ENCODE measurements around the gene LIX1. TPM values are rescaled to one million over a fixed set of nuclear protein-coding genes. Genes with fewer than 3 reads are reported as not detected.

The LIX1 gene
- total RNA-seq, 1 donor from 2014 or later: 1.2 TPM

DNA sequence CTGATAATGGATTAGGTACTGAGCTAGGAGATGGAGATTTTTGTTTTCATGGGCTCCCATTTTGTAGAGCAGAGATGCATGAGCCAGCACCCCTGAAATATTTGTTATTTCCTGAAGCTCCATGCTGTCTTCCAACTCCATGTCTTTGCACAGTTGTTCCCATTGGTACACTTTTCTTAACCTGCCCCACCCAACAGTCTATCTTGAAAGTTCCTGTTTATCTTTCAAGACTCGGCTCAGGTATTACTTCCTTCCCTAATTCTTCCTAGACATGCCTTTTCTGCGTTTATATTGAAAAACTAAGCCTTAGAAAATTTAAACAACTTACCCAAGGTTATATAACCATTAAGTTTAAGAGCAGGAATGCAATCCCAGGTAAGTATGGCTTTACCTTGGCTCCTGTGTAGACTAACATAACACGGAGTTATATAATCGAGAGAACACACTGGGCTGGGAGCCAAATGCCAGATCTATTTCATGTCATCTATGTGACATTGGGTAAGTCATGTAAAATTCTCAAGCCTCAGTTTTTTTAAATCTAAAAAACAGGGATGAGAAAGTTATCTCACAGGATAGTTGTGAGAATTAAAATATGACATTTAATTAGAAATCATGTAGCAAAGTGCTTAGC, 67.4 kb downstream of the LIX1 start:
- DNase-seq (ENCODE audit: low read depth): no peak

DNA sequence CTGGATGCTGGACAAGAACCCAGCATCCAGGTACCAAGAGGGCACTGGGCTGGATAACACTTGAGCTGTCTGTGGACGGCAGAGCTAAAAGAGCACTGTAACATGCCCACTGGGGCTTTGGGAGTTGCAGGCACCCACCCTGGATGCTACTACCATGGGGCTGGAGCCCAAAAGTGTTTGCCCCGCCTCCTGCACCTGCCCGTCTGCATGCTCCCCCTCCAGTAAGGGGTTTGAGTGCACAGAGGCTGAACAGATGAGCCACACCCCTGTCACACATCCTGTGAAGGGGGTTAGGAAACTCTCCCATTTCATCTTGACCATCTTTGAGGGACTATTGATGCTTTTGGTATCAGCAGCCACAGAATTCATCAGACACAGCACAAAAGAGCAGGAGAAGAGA, 69.0 kb downstream of the LIX1 start:
- DNase-seq (ENCODE audit: low read depth): no peak

DNA sequence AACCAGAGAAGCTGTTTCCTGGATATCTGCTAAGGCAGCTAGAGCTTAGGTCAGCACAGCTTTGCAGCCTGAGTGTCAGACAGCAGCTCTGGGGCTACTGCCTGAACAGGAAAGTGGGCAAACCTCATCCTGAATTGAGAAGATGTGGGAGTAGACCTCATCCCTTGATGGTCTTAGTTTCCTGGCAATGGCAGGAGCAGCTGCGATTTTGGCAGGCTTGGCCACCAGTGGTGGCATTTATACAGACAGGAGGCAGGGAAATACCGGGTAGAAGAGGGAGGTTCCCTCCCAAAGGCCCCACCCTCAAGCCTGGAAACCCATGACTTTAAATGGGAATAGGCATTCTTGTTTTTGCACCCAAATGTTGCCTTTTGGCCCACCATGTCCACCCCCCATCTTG, 69.7 kb downstream of the LIX1 start:
- DNase-seq (ENCODE audit: low read depth): no peak

DNA sequence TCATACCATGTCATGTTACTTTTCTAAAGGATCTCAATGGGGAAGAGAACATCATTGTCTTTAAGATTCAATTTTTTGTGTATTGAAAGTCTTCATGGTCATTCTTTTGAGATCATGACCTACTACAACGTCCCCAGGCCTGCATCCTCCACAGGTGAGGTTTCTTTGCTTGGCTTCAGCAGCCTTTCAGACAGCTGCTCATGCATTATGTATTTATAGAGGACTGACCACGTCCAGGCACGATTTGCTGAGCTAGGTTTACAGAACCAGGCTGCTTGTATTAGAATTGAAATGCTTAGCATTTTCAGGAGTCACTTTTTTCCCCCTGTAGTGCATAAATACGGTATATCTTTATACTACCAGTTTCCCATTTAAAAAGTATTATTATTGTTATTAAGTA, 70.4 kb downstream of the LIX1 start:
- DNase-seq (ENCODE audit: low read depth): no peak

DNA sequence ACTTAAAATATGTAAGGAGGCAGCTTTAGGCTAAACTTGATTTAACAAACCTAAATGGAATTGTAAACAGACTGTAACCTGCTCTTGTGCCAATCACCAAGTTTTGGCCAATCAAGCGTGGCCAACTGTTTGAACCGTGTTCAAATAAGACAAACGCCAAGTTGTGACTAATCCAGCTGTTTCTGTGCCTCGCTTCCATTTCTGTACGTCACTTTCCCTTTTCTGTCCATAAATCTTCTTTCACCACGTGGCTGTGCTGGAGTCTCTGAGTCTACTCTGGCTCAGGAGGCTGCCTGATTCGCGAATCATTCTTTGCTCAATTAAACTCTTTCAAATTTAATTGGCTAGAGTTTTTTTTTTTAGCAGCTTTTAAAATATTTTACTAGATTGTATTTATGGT, 71.3 kb downstream of the LIX1 start:
- DNase-seq (ENCODE audit: low read depth): peak; percentile 95

DNA sequence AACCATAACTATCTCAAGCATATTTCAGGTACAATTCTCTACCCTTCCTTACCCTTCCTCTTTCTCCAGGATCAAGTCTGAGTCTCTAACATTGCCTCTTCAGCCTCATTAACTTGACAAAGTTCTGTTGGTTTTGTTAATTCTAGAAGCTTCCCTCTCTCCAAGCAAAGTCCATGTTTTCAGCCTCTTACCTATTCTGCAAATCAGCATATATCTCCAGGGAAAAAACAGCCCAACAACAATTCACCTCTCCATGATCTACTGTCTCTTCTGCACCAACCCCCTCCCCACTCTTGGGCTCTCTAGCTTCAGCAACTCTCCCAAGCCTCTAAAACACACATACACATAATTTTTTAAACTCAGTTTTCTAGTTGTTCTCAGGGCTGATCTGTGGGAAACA, 72.2 kb downstream of the LIX1 start:
- DNase-seq (ENCODE audit: low read depth): no peak

DNA sequence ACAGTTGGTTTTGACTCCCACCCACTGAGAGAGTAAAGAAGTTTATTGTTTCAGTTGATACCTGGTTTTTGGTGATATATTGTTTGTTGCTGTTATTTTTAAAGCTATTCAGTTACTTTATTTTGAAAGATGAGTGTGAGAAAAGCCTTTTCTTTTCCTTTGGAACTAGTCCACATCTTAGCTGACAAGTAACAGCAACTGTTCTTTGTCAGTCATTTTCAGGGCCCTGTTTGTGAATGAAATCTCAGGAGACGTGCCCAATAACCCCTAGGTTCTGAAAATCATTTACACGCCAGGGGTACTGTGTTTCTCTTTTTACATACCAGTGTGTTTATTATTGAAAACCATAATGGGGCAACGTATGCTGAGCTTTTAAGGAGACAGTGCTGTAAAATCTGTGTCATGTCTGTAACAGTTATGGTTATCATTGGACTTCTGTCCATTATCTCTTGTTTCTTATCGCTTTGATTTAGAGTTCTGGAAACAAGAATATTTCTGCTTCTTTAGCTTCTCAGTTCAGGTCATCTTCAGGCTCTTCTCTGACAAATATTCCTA, 75.0 kb downstream of the LIX1 start:
- no peak for DNase-seq (ENCODE audit: low read depth)

DNA sequence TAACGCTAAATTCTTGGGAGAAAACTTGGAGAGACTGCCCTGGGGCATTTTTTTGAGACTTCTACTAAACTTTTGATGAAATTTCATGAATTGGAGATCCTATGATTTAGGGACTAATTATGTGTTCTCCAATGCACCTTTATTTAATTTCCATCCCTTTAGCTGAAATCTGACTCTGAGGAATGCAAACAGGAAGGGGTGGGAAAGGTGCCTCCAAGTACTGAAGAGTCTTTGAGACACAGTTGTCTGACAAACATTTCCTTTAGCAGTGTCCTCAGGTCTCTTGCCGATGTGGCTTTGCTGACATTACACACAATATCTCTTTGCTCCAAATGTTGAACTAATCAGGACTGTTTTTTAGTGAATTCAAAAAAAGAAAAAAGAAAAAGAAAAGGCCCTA, 76.9 kb downstream of the LIX1 start:
- DNase-seq (ENCODE audit: low read depth): no peak

DNA sequence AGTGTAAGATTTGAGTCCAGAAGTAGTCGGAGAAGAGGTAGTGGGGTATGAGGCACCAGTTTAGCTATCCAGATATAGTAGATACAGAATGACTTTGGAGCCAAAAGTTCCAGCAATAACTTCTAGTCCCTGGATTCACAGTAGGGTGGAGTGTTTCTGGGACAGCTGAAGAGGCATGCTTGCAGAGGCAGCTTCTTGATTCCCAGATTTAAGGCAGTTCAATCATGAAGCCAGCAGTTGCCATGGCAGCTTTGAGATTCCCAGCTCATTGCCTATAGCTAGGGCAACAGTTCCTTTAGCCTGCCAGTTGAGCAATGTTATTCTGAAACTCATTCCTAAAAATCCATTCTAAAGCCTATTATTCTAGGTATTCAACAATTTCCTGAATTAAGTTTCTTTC, 79.2 kb downstream of the LIX1 start:
- DNase-seq (ENCODE audit: low read depth): no peak

DNA sequence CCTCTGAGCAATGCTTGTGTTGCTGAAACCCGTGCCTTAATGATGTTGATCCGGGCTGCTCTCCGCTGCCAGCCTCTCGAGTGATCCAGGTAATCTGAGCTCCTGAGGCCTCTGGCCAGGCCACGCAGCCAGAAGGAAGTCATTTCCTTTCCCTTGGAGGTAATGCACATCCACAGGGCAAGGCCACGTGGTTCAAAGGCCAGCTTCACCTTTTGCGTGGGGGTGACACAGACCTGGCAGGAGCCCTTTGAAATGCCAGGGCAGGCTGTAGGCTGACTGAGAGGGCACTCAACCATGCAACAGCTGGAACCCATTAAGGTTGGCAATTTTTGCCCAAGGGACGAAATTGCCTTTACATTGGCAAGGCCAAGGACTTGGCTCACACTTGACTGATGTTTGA, 80.4 kb downstream of the LIX1 start:
- peak; percentile 74 for DNase-seq (ENCODE audit: low read depth)

DNA sequence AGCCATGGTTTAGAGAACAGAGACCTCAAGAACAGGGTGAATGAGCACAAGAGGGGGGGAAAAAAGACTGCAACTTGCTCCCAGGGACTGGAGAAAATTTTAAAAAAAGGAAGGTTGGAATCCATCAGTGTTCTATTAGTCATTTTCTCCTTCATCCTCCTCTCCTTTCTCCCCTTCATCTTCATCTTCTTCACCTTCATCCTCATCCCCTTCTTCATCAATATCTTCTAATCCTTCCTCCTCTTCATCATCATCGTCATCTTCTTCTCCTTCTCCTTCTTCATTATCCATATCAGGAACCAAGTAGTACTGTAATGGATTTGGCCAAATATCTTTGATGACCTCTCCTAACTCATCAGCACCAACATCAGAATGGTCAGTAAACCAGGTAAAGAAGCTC, 86.1 kb downstream of the LIX1 start:
- DNase-seq (ENCODE audit: low read depth): no peak

DNA sequence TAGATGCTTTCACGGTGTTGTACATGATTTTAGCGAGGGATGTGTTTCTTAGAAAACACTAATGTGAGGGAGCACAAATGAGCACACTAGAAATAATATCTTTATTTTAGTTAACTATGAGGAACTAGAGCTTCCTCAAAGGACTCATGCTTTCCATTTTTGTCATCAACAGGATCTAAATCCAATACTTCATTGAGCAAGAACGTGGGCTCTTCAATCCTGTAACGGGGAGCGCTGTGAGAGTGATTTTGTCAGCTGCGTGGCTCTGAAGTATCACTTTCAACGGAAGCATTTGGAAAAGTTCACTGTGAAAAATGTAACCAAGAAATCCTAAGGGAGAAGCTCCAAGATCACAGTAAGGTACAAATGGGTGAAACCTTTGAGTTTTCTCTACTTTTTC, 93.2 kb downstream of the LIX1 start:
- DNase-seq (ENCODE audit: low read depth): no peak

DNA sequence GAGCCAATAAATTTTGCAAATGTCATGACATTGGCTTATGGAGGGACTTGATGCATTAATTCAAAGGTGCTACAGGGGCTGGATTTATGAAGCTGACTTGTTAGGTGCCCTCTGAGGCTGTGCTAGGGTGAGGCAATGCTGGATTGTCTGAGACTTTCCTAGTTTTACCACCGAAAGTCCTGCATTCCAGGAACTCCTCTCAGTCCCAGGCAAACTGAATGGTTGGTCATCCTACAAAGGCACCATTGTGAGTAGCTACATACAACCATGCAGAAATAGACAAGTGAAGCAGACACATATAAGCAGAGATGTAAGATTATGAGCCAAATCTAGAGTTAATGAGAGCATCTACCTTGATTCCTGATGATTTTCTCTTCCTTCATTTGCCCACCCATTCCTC, 95.3 kb downstream of the LIX1 start:
- DNase-seq (ENCODE audit: low read depth): no peak

DNA sequence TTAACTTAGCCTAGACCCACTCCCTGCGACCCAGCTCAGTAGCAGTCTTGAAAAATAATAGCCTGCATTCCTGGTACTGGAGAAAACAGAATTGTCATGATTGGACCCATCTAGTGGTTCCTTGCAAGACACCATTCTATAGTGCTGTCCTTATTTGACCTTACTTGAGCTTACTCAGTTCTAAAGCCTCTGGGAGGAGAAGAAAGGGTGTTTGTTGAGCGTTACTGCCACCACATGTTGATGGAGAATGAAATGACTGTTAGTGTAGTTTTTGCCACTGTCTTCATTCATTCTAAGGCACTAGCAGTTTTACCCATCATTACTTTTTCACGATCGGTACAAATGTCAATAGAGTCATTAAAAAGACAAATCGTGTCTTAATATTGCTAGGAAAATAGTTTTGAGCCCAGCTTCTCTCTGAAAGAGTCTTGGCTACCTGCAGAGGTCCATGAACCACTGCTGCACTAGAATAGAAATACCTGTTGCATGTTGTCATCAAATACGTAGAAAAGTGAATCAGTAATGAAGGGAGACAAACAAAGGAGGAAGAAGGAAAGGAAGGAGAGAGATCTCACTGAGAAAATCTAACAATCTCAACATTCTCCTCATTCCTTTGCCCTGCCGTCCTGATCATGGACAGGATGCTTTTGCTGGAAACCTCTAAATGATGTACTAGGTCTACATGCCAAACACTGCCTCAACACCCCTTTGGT, 96.0 kb downstream of the LIX1 start:
- peak; percentile 69 for DNase-seq (ENCODE audit: low read depth)

DNA sequence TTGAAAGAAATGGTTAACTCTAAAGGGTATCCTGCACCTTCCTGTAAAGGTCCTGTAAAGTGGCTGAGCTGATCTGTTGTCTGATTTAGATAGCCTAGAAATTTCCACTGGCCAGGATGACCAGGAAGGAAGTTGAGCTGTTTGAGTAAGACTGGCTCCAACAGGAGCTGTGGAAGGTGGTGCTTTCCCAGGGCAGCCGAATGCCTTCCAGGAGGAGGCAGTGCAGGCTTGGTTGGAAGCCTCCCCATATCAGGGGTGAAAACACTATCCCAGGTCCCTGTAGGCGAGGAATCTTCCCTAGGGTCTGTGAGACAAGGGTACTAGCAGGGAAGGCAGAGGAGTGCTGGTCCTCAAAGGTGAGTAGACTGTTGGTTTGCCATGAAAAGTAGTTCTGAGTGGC, 98.4 kb downstream of the LIX1 start:
- DNase-seq (ENCODE audit: low read depth): peak; percentile 62

DNA sequence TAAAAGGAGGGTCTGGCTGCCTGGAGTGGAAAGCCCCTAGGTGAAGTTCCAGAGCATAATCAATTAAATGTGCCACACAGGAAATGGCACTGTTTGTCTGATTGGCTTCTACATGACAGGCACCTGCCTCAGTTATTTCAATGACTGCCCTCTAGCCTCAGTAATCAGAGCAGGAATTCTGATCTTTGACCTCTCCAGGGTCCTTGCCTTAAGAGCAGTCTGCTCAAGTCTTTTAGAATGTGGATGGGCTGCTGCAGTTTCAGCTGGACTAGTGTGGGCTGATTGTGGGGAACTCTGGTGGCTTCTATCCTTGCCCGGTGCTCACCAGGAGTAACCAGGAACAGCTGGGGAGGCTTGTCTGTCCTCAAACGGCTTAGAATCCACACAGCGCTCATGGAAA, 98.9 kb downstream of the LIX1 start:
- no peak for DNase-seq (ENCODE audit: low read depth)

DNA sequence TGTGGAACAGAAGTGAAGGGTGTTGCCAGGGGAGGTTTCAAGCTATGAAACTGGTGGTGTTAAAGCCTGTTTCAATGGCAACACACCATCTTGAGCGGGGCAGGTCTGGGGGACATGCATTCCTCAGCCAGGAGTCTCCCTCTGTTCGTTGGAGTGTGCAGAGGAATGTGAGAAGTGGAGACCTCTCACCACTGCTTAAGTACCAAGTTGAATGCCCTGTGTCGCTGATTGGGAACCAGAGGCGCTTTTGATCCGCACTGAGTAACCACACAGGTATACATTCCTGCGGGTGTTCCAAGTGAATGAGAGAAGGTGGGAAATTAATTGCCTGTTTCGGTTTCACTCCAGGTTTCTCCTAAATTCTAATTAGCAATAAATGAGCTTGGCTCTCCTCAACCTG, 99.4 kb downstream of the LIX1 start:
- peak; percentile 96 for DNase-seq (ENCODE audit: low read depth)

Other genes with a start within 250 kb of the LIX1 start
- gene LNPEP, start 206.5 kb downstream of the LIX1 start, total RNA-seq: 72.9 and 122 TPM in 2 replicates
- gene RIOK2, start 40.6 kb upstream of the LIX1 start, total RNA-seq: 17.9 and 38.7 TPM in 2 replicates

Data from renal cortical epithelial cell (primary cell).